GM21381 (cell line): ENCODE measurements around the gene DPH7.
"Not testable (repeated sequence)": the region's sequence is repeated elsewhere in the genome, so short reads cannot be mapped to it uniquely, and the experiment has no call there.

Experiments used
- ATAC-seq: cut with Tn5 transposase; IDR thresholded peaks from one replicate; pipeline ENCODE4 v1.9.1; 2021; ENCODE audit warnings: mild to moderate bottlenecking, moderate library complexity; ENCODE audit not compliant: unreplicated experiment

Gene DPH7

DNA sequence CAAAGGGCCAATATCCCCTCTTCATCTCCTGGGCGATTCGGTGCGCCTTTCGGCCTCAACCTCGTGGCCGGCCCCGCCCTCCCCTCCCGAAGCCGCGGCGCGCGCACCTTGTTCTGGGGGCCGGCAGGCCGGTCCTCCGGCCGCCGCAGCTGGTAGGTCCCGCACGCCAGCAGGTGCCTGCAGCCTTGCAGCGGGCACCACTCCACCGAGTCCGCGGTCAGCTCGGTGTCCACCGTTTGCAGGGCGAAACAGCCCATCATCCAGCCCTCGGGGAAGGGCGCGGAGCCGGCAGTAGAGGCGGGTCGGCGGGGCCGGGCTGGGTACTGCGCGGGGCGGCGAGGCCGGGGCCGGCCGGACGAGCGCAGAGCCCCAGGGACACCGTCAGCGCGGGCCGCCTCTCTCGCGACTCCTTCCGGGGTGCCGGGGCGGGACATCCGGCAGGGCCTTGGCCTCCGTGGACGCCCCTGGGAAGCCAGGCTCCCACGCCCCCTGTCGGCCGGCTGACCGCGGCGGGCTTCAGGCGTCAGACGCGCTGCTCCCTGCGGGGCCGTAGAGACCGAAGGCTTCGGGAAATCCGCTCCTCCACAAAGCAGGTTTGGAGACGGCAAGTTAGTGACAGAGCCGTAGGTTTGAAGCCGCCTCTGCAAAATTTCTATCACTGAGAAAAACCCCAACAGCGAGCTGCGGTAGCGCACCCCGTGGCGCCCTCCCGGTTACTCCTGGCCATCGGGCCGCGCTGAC, at the start of gene DPH7:
Gene DPH7 (minus strand): TSS at position 408 of the 741 bp plus-strand sequence. CDS start 148 bp downstream, at position 260.
- peak; percentile 94 for ATAC-seq

DNA sequence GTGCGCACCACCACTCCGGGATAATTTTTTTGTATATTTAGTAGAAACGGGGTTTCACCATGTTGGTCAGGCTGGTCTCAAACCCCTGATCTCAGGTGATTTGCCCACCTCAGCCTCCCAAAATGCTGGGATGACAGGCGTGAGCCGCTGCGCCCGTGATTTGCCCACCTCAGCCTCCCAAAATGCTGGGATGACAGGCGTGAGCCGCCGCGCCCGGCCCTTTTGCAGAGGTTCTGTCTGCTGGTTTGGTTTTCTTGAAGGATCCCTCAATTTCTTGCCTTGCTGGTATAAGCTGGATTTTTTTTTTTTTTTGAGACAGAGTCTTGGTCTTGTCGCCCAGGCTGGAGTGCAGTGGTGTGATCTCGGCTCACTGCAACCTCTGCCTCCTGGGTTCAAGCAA, 48.7 kb upstream of the DPH7 start:
- not testable (repeated sequence) for ATAC-seq

DNA sequence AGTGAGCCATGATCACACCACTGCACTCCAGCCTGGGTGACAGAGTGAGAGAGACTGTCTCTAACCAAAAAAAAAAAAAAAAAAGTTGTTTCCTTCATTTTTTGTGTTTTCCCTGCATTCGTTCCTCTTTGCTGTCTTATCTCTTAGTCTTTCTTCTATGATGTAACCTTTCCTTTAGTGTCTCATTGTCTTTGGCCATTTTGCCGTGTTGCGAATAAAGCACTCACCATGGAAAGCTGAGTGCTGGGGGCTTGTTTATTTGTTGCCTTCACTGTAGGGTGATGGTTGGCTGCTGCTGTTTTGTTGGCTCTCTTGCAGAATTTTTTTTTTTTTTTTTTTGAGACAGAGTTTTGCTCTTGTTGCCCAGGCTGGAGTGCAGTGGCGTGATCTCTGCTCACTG, 47.7 kb upstream of the DPH7 start:
- no peak for ATAC-seq

DNA sequence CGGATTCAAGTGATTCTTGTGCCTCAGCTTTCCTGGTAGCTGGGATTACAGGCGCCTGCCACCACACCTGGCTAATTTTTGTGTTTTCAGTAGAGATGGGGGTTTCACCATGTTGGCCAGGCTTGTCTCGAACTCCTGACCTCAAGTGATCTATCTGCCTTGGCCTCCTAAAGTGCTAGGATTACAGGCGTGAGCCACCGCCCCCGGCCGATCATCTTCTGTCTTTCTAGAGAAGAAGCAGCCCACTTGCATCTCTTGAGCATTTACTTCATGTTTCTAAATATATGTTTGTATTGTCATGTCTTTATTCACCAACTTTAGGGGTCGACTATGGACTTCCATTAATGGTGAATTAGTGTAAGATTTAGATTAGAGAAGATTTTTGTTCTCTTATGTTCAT, 43.5 kb upstream of the DPH7 start:
- ATAC-seq = not testable (repeated sequence)

DNA sequence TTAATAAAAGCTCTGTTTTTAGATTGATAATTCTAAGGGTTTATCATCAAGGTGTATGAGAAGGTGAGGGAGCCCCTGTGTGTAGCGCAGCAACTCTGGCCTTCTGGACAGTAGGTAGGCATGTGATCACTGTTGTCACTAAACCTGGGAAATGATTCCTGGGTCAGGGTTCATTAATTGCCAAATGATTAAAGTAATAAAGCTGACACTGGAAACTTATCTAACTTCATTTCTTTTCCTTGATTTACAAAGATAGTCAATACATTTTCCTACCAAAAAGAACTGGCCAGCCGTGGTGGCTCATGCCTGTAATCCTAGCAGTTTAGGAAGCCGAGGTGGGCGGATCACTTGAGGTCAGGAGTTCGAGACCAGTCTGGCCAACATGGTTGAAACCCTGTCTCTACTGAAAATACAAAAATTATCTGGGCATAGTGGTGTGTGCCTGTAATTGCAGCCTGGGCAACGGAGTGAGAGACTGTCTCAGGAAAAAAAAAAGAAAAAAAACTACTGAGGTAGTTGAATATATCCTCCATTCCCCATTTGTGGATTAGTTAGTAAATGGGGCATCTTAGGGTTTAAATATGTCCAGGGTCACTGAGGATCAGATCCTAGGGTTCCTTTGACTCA, 42.5 kb upstream of the DPH7 start:
- no peak for ATAC-seq

DNA sequence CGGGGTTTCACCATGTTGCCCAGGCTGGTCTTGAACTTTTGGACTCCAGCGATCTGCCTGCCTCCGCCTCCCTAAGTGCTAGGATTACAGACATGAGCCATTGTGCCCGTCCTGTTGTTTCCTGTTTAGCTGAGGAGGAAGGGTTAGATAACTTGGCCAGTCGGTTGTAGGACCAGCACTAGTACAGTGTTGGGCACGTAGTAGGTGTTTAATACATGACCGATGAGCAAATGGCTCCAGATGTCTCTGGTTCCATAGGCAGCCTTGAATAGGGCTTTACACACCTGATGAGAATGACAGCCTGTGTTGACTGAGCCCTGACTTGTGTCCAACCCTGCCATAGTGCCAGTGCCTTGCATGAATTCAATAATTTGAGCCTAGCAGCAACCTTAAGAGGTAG, 41.9 kb upstream of the DPH7 start:
- no peak for ATAC-seq

DNA sequence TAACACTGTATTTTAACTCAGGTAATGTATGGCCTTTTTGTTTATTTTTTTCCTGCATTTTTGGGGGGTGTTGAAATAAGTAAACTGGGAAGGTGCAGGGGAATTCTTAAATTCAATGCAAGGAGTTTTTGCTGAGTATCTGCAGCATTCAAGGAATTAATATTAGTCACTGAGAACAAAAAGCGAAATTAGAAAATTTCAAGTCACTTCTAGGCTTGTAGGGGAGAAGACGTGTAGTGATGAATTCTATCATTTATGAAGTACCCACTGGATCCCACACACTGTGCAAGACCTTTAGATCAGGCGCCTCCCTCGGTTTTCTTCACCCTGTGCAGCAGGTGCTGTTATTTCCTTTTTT, 41.3 kb upstream of the DPH7 start:
- no peak for ATAC-seq

DNA sequence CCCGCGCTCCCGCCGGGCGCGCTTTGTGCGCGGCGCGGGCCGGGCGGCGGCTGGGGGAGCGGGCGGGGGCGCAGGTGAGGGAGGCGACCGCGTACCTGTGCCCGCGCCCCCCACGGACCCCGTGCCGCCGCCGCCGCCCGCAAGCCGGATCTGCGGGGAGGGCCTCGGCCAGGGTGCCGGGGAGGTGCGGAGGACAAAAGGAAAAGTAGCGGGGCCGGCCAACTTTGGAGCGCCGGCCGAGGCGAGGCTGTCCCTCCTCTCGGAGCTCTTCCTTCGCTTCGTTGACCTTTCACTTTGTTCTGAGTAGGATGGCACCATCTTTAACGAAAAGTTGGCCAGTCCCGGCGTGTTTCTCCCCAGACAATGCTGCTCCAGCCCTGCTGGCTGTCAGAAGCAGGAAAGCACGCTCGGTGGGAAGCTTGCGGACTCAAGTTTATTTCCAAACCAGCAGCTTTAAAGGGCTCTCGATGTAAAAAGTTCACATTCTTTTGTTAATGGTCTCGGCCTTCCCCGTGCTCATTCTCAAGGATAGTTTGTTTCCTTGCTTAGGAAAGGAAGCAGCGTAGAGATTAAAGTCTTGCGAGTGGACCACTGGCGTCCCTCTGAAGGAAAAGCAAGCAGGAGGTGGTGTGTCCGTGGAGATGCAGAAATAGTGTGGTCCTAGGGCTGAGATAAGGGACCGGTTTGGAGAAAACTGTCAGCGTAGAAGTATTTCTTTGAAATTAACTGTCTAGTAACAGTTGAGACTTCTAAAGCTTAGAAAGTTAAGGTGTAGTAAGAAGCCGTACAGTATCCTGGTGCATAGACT, 40.7 kb upstream of the DPH7 start:
- peak; percentile 32 for ATAC-seq

DNA sequence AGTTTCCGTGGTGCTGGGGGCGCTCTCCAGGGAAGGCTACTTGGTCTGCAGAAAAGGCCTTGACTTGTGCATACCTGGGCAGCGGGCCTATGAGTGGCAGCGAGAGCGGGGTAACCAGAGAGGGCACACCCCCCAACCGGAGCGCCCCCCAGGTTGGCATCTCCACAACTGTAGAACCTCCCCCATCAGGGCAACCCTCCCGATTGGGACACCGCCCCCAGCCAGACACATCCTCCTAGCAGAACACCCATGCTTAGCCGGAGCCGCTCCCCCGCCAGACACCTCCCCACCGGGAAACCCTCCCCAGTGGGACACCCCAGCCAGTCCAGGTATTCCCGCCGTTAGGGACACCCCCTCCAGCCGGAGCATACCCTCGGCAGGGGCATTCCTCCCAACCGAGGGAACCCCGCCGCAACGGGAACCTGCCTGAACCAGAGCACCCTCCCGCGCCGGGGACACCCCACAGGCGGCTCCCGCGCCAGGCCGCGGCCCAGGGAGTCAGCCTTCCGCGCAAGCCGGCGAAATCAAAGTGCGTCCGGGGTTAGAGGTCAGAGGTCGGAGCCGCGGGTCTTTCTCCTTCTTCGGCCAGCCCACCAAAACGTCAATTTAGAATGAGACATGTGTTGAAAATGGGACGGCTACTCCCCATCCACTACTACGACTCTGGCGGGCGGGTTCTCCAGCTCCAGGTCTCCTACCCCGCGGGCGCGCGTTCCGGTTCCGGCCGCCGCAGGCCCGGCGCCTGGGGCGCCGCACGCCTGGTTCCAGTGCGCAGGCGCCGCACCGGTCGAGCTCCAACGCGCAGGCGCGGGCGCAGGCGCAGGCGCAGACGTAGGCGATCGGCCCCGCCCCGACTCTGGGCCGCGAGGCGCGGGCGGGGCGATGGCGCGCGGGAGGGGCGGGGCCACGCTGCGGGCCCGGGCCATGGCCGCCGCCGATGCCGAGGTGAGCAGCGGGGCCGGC, 39.7 kb upstream of the DPH7 start, which contains the start of gene EHMT1:
Gene EHMT1 (plus strand): TSS at position 901 of the 963 bp plus-strand sequence. CDS start 24 bp downstream, at position 925.
- ATAC-seq = peak; percentile 71

DNA sequence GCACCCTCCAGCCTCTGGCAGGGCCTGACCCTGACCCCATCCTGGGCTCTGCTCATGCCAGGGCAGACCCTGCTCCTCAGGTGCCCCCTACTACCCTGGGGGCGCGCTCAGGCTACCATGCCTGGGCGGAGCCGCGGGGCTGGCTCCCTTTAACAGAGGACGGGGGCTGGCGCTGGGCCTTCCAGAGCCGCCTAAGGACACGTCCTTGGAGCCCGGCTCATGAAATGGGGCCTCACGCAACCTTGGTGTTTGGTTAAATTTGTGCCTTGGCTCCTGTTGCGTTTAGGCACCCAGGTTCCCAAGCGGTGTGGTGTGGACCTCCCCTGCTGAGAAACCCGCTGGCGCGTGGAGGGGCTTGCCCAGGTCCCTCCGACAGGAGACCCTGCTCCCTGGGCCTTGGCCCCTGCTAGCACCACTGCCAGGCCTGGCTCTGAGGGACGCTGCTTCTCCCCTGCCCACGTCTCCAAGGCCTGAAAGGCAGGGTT, 36.7 kb upstream of the DPH7 start:
- ATAC-seq = no peak

DNA sequence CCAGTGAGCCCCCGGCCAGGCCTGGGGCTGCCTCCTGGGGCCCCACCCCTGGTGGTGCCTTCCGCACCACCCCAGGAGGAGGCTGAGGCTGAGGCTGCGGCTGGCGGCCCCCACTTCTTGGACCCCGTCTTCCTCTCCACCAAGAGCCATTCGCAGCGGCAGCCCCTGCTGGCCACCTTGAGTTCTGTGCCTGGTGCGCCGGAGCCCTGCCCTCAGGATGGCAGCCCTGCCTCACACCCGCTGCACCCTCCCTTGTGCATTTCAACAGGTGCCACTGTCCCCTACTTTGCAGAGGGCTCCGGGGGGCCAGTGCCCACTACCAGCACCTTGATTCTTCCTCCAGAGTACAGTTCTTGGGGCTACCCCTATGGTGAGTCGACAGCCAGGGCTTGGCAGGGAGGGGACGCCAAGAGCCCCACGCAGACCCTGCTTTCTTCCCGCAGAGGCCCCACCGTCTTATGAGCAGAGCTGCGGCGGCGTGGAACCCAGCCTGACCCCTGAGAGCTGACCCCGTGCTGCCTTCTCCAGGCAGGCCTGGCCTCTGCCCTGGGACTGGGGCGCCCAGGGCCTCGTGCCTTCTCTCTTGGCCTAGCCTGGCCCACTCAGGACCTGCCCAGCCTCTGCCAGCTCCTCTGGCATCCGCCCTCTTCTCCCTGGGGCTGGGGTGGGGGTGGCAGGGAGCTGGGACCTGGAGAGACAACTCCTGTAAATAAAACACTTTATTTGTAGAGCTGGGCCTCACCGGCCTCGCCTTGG, 36.1 kb upstream of the DPH7 start:
- no peak for ATAC-seq

DNA sequence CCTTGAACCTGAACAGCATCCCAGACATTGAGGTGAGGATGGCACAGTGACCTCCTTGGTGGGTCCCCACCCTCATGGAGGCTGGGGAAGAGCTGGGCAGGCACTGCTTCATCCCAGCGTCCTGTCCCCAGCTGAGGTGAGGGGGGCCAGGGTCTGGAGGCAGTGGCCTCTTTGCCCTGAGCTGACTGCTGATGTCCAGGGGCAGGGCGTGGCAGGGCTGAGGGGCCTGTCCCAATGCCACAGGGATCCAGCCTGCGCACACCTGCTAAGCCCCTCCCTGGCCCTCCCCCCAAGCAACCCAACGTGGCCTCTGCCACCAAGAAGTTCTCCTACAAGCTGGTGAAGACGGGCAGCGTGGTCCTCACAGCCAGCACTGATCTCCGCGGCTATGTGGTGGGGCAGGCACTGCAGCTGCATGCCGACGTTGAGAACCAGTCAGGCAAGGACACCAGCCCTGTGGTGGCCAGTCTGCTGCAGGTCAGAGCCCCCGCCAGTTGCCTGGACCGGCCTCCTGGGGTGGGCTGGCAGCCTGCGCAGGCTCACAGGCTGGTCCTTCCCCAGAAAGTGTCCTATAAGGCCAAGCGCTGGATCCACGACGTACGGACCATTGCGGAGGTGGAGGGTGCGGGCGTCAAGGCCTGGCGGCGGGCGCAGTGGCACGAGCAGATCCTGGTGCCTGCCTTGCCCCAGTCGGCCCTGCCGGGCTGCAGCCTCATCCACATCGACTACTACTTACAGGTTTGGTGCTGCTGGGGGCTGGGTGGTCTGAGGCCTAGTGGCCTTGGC, 35.2 kb upstream of the DPH7 start:
- ATAC-seq = no peak

DNA sequence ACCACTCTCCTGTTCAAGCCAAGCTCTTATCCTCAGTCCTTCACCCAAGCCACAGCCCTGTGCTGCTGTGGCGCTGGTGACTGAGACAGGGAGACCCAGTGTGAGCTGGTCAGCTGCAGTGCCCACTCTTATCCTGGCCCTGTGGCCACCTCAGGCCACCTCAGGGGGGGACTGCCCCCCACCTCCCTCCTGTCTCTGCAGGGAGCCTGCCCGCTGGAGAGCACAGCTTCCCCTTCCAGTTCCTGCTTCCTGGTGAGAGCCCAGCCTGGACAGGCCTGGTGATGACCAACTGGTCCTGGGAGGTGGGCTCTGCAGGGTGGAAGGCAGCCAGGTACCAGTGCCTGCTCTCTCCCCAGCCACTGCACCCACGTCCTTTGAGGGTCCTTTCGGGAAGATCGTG, 34.5 kb upstream of the DPH7 start:
- ATAC-seq = no peak

DNA sequence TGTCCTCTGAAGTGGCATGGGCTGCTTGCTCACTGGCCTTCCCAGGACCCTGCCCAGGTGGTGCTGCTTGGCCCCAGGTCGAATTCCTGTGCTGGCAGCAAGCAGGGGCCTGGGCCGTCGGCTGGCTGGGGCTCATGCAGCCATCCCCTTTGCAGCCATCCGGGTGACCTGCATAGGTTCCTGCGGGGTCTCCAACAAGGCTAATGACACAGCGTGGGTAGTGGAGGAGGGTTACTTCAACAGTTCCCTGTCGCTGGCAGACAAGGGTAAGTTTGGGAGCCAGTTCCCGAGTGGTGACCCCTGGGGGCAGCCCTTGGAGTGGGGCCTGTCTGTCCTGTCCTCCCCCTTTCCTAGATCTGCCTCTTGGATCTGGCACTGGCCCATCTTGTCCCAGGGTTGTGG, 34.0 kb upstream of the DPH7 start:
- ATAC-seq = no peak

DNA sequence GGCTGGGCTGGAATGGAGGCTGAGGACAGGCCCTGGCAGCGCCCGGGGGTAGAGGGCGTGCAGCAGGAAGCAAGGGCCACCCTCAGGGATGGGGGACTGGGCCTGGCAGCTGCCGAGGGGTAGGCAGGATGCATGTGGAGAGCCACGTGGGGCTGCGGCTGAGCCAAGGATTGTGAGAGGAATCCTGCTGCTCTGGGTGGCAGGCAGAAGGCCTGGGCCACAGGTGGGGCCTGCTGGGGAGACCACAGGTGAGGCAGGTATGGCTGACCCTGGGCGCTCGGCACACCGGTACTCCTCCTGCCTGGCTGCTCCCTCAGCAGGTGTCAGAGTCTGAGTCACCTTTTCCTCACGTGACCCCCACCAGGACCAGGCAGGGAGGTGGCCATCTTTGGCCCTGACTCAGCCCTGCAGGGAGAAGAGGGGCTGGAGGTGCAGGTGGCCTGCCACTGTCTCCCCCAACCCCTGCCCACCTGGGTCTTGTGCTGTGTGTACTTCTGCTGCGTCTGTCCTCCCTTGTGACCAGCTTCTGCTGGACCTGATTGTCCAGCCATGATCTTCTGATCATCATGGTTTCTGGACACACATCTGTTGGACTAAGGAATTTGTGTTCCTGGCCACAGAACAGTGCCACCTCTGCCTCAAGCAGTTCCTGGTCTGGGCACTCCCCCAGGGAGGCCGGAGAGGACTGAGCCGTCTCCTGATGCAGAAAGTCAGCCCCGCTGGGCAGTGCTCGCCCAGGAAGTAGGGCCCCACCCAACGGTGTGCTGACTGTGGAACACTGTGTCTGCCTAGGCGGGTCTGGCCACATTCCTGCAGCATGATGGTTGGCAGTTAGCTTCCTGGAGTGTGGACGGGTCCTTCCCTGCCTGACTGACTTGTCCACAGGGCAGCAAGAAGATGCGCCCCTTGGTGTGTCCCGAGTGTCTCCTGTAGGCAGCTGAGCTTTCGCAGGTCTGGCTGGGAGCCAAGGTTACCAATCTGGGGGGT, 33.2 kb upstream of the DPH7 start:
- ATAC-seq = no peak

DNA sequence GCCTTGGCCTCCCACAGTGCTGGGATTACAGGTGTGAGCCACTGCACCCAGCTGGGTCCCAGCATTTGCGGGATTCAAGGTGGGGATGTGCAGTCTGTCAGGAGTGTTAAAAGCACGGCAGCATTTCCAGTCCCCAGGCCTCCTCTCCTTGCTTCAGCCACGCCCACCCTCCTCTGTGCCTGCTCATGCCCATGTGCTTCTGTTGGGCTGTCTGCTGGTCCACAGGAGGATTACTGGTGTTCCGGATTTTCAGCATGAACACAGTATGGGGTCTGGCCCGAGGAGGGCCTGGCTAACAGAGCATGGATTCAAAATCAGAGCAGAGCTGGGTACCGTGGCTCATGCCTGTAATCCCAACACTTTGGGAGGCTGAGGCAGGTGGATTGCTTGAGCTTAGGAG, 32.2 kb upstream of the DPH7 start:
- ATAC-seq = no peak

DNA sequence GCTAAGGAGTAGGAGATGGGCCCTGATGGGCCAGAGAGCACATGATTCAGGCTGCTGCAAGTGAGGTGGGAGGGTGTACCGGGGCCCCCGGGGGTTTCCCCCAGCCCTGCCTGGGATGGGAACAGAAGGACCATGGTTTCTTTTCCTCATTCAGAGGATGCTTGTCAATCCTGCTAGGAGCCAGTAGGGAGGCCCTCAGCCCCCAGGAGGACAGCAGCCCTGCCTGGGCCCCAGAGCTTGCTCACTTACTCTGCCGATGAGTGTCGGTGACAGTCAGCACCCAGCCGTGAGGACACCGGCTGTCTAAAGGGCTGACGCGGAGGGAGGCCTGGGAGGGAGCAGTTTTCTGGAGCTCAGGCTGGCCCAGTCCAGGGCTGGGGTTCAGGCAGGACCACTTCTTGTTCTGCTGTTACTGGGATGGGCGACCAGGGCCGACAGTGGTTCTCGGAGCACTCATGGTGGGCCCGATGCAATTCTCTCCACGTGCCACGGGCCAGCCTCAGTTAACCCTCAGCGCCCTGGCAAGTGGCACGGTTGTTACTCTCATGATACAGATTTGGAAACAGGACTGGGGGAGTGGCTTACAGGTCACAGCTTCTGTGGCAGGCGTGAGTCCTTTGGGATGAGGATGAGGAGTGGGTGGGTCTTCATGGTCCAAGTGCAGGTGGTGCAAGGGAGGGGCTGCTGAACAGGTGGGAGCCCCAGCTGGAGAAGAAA, 28.6 kb upstream of the DPH7 start:
- no peak for ATAC-seq
